Ishikawa (cell line): ENCODE results near the gene DRC3.

Experiments
- CEBPB ChIP-seq: IDR thresholded peaks from 2 replicates; pipeline ENCODE4 v1.6.1; 2012
- CREB1 ChIP-seq: IDR thresholded peaks from 2 replicates; pipeline ENCODE4 v1.6.1; 2012; ENCODE audit warnings: low read depth
- EP300 ChIP-seq: IDR thresholded peaks from 2 replicates; pipeline ENCODE4 v1.6.1; 2012; ENCODE audit warnings: borderline replicate concordance
- FOXM1 ChIP-seq: IDR thresholded peaks from 2 replicates; pipeline ENCODE4 v1.6.1; 2012; ENCODE audit warnings: low read depth, borderline replicate concordance
- MAX ChIP-seq: IDR thresholded peaks from 2 replicates; pipeline ENCODE4 v1.6.1; 2012
- REST ChIP-seq: IDR thresholded peaks from 2 replicates; pipeline ENCODE4 v1.6.1; 2012; ENCODE audit warnings: low read depth, mild to moderate bottlenecking
- TAF1 ChIP-seq: IDR thresholded peaks from 2 replicates; pipeline ENCODE4 v1.6.1; 2012; ENCODE audit warnings: low read depth, mild to moderate bottlenecking
- TCF12 ChIP-seq: IDR thresholded peaks from 2 replicates; pipeline ENCODE4 v1.6.1; 2012; ENCODE audit warnings: low read depth
- TEAD4 ChIP-seq: IDR thresholded peaks from 2 replicates; pipeline ENCODE4 v1.6.1; 2012
- USF1 ChIP-seq: IDR thresholded peaks from 2 replicates; pipeline ENCODE4 v1.6.1; 2012

GRCh38 chr17:17982801-17983200 lies 10.1 kb downstream of the DRC3 start:
- no peak for TF ChIP-seq REST
- TF ChIP-seq EP300: no peak
- TF ChIP-seq FOXM1: no peak
- no peak for TF ChIP-seq TEAD4
- TF ChIP-seq TAF1: no peak
- no peak for TF ChIP-seq TCF12
- TF ChIP-seq CREB1: no peak
- TF ChIP-seq USF1: no peak
- TF ChIP-seq CEBPB: no peak
- no peak for TF ChIP-seq MAX
